ENCODE measurements around the gene B3GALT4.
A peak's percentile ranks its signal among the peaks of the same experiment; 100 is the strongest.

B3GALT4 gene

DNA sequence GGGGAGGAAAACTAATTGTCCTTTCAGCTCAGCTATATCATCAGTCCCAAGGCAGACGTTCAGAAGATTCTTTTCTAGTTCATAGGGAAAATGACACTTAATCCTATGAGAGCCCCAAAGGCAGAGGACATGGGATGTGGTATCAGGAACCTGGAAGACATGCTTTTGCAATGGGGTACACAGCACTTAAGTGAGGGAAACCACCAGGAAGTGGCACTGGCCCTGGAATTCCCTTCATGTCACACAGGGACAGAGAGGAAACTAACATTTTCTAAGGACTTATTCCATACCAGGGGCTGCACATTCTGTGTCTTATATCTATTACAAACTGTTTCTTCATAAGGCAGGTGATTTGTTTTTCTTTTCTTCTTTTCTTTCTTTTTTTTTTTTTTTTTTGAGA, 33.4 kb upstream of the B3GALT4 start:
- TF ChIP-seq, protein P1, sequence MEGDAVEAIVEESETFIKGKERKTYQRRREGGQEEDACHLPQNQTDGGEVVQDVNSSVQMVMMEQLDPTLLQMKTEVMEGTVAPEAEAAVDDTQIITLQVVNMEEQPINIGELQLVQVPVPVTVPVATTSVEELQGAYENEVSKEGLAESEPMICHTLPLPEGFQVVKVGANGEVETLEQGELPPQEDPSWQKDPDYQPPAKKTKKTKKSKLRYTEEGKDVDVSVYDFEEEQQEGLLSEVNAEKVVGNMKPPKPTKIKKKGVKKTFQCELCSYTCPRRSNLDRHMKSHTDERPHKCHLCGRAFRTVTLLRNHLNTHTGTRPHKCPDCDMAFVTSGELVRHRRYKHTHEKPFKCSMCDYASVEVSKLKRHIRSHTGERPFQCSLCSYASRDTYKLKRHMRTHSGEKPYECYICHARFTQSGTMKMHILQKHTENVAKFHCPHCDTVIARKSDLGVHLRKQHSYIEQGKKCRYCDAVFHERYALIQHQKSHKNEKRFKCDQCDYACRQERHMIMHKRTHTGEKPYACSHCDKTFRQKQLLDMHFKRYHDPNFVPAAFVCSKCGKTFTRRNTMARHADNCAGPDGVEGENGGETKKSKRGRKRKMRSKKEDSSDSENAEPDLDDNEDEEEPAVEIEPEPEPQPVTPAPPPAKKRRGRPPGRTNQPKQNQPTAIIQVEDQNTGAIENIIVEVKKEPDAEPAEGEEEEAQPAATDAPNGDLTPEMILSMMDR (IDR thresholded peaks at IDR 0.05; ENCODE audit: extremely low read depth, insufficient read depth, missing control alignments) = no peak
- DNase-seq (ENCODE audit: low spot score) = no peak
- in situ Hi-C loops (cut with MboI; ENCODE audit: low pct_unique_long_range_greater_than_20kb, low sequenced_read_pairs, unreplicated experiment) = loop anchor here (10.0 kb wide), 1 partner anchor 239 kb away; the partner anchor contains the start of gene HLA-DOA

DNA sequence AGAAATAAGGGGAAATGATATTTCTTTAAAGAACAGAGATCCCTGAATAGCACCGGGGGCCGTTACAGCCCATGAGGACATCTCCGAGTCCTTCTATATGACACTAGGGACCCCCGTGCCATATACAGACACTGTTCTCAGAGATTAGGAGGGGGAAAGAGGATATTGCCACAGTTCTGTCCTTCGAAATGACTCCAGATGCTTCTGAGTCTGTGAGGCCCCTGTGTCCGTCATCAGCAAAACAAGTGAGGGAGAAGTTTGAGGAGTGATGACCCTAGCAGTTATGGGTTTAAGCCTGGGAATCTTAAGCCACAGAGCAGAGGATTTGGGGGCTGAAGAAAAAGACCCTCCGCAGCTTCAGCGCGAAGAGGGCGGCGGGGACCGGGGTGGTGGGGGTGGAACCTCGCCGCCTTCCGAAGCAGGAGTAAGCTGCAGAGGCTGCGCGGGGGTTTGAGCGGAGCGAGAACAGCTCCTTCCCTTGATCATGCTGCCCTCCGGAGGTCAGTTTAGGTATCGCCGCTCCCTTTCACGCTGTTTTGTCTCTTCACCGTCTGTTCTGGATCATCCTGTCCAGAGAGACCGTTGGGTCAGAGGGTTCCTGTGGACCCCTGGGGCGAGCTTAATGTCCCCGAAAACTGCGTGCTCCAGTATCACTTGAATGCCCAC, 28.8 kb upstream of the B3GALT4 start:
- DNase-seq (ENCODE audit: low spot score) = peak; percentile 77
- TF ChIP-seq, protein P1 (IDR thresholded peaks at IDR 0.05; ENCODE audit: extremely low read depth, insufficient read depth, missing control alignments) = peak; percentile 93
- in situ Hi-C loops (cut with MboI; ENCODE audit: low pct_unique_long_range_greater_than_20kb, low sequenced_read_pairs, unreplicated experiment) = loop anchor here (10.0 kb wide), 1 partner anchor 243 kb away; the partner anchor contains the start of gene HLA-DOA

DNA sequence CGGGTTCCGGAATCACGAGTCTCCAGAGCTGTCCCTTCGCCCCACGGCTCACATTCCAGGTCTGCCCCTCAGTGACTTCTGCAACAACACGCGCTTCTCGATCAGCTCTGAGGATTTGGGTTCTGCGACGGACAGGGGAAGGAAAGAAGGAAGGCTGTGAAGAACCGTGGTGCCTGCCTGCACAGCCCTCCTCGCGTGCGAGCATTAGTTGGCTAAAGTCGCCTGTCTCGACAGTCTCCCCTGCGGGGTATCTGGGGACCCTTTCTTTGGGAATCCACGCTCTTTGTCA, 28.3 kb upstream of the B3GALT4 start:
- DNase-seq (ENCODE audit: low spot score) = no peak
- TF ChIP-seq, protein P1 (IDR thresholded peaks at IDR 0.05; ENCODE audit: extremely low read depth, insufficient read depth, missing control alignments) = peak; percentile 4
- in situ Hi-C loops (cut with MboI; ENCODE audit: low pct_unique_long_range_greater_than_20kb, low sequenced_read_pairs, unreplicated experiment) = loop anchor here (10.0 kb wide), 1 partner anchor 244 kb away; the partner anchor contains the start of gene HLA-DOA

DNA sequence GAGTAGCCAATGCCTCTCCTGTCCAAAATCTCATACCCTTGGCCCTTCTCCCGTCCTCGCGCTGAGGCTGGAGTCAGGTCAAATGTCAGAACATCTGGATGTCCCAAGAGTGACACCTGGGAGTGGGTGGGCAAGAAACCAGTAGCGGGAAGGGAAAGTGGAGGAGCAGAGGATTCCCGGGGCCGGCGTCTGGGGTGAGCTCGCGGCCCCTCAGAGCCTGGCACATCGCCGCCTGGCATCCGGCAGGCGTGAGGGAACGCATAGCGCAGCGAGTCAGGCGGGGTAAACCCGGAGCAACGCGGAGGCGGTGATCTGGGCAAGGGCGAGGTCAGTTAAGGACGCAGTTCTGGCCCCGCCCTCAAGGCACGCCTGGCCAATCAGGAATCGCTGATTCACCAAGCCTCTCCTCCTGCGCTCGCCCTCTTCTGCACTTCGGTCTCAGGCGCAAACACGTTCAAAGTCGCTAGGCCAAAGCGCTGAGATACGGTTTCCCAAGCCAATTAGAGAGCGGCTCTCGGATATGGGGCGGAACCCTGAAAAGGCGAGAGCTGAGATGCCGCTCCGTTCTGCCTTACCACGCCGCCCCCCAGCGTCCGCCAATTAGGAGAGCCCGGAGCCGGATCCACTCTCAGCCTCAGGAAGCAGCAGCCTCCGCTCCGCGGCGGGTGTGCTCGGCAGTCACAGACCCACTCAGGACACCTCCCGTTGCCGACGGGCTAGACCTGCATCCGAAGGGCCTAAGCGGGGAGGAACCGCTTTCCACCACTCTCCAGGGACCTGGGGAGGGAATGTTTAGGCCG, 27.8 kb upstream of the B3GALT4 start:
- TF ChIP-seq, protein P1 (IDR thresholded peaks at IDR 0.05; ENCODE audit: extremely low read depth, insufficient read depth, missing control alignments) = peak; percentile 17
- in situ Hi-C loops (cut with MboI; ENCODE audit: low pct_unique_long_range_greater_than_20kb, low sequenced_read_pairs, unreplicated experiment) = loop anchor here (10.0 kb wide), 1 partner anchor 244 kb away; the partner anchor contains the start of gene HLA-DOA
- peak; percentile 88 for DNase-seq (ENCODE audit: low spot score)

DNA sequence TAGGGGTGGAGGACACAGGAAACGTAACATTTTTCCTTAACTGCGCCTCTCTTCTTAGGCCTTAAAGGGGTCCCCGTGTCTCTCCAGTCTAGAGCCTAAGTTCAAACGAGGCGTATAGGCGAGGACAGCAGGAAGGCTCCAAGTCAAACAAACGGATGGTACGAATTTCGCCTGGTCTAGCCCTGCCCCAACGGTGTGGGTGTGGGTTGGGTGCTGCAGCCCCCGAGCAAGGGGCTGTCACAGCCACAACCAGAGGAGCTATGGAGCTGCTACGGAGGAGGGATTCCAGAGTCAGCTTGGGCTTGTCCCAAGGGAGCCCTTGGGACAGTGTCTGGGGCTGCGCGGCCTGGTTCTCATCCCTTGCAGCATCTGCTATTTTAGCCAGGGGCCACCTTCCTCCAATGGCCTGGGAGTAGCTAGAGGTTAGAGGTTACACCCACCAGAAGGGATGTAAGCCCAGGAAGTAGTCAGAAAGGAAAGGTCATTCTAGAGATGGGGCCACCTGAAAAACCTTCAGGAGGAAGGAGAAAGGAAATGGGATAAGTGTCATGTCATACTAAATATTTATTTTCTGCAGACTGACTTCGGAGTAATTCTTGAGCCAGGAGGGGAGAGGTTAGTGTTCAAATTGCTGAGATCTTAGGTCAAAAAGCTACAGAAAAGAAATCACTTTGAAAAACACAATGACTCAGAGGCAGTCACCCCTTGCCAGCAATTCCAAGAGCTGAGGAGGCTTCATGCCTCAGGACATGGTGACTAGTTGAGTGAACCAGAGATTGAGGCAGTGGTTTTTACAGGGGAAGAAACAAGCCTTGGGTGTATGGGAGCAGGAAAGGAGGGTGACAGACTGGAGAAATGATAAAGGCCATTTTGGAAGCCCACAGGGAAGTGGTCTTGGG, 26.9 kb upstream of the B3GALT4 start:
- TF ChIP-seq, protein P1 (IDR thresholded peaks at IDR 0.05; ENCODE audit: extremely low read depth, insufficient read depth, missing control alignments) = no peak
- no peak for DNase-seq (ENCODE audit: low spot score)
- in situ Hi-C loops (cut with MboI; ENCODE audit: low pct_unique_long_range_greater_than_20kb, low sequenced_read_pairs, unreplicated experiment) = loop anchor here (10.0 kb wide), 1 partner anchor 245 kb away; the partner anchor contains the start of gene HLA-DOA

DNA sequence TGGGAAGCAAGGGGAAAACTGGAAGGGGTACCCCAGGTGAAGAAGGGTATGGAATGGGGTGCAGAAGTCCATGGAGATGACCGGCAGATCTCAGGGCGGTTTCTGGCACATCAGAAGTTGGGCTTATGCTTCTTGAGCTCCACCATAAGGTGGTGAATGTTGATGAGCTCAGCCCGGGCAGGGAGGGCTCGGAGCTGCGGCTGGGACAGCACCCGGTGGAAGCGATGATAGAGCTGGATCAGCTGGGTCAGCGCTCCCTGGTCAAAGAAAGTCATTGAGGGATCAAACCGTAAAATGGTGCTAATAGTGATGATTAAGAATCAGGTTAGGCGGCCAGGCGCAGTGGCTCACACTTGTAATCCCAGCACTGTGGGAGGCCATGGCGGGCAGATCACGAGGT, 26.2 kb upstream of the B3GALT4 start:
- DNase-seq (ENCODE audit: low spot score) = no peak
- TF ChIP-seq, protein P1 (IDR thresholded peaks at IDR 0.05; ENCODE audit: extremely low read depth, insufficient read depth, missing control alignments) = no peak
- in situ Hi-C loops (cut with MboI; ENCODE audit: low pct_unique_long_range_greater_than_20kb, low sequenced_read_pairs, unreplicated experiment) = no loop called here

Data from GM13977 (cell line).